M059J (cell line): ENCODE results near the gene WDR41. TPM values are rescaled to one million over a fixed set of nuclear protein-coding genes. Genes with fewer than 3 reads are reported as not detected.
A peak's percentile ranks its signal among the peaks of the same experiment; 100 is the strongest.

Source experiments
- DNase-seq: peaks from one replicate; pipeline ENCODE4 v3.0.0-alpha.2; 2012; ENCODE audit warnings: low read depth
- total RNA-seq: library from RNA; depleted of rRNA; stranded (reverse); fragments of >200 nt; shearing (Covaris generic); gene quantifications from 2 replicates; pipeline ENCODE4 v1.2.3, GENCODE V29; 2014

WDR41 gene
- total RNA-seq, 1 experiment from 2014 or later: 65.0 TPM

DNA sequence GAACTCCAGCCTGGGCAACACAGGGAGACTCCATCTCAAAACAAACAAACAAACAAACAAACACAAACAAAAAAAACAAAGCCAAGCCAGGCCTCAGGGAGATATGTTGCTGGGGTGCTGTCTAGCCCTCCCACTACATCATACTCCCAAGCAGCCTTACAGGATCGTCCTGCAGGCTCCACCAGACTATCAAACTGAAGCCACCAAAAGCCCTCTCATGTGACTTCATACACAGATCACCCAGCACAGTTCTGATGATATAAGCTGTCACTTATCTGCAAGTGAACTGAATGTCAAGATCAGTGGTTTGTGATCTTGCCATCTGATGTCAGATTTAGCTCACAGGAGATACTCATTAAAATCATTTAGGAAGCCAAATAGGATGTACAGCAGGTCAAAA, 43.3 kb downstream of the WDR41 start:
- no peak for DNase-seq

DNA sequence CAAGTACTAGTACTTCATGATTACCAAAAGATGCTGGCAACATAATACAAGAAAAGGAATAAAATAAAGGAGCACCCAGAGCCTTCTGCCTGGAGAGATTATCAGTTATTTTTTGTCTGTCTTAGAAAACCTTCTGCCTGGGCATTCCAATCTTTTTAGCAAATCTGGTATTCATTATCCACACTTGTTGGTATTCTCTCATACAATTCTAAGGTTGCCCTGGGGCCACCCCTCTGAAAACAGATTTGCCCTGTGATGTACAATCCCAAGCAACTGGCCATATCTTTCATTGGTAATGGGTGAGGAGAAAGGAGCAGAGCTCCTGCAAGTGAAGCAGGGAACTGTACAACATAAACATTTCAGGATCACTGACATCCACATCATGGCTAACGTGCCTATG, 47.8 kb downstream of the WDR41 start:
- no peak for DNase-seq

DNA sequence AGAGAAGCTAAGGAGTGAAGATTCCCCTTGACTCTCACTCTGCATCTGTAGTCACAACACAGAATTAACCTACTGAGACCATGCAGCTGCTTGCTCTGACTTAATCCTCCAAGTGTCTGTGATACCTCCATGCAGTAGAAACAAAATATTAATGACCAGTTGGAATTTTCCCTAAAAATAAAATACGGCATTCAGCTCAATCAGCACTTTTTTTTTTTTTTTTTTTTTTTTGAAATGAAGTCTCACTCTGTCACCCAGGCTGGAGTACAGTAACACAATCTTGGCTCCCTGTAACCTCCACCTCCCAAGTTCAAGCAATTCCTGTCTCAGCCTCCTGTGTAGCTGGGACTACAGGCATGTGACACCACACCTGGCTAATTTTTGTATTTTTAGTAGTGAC, 48.4 kb downstream of the WDR41 start:
- DNase-seq: no peak

DNA sequence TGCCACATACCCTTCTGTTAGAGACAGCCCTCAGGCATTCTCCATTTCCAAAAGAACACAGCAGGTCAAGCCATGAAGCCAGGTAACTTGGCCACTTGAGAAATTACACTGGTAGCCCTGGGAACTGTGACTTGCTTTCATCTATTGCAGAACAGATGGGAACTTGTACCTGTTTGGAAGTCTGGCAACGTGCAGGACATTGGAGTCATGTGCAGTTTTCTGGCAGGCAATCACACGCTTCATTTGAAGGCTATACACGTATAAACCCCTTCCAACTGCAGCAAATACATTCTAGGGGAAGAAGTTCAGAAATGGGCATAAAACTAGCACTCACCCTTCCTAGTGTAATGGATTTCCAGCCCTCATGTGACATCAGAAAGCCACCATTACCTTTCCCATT, 54.0 kb downstream of the WDR41 start:
- no peak for DNase-seq

DNA sequence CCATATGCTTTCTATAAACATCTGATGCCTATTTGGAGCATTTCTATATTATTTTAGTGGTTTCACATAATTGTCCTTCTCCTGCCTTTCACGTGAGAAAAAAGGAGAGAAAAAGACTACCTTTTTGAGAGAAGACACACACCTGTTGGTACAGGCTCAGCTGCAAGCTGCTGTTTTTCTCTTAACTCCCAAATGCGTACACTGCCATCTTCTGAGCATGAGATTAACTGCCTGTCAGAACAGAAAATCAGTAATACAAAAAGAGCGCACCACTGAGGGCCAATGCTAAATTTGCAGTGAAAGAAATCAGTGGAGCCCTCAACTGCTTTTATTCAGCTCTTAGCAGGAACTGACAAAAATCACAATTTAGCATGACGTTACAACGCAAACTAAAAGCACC, 54.9 kb downstream of the WDR41 start:
- DNase-seq: peak; percentile 31

DNA sequence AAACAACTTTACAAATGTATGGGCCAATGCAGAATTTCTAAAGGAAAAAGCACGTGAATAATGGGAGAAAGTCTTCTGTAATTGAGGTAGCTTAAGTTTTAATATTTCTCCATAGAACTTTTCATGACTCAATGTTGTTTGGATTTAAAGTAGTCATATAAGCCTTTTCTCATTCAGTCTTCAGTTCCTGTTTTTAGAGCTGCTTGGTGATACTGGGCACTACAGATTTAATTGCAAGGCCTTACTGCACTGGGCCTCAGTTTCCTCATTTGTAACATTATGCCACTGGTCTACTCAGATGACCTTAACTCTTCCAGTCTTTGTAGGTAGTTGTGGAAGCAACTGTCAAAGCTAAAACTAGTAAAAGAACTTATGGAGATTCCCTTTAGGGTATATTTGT, 60.4 kb downstream of the WDR41 start:
- DNase-seq: no peak

DNA sequence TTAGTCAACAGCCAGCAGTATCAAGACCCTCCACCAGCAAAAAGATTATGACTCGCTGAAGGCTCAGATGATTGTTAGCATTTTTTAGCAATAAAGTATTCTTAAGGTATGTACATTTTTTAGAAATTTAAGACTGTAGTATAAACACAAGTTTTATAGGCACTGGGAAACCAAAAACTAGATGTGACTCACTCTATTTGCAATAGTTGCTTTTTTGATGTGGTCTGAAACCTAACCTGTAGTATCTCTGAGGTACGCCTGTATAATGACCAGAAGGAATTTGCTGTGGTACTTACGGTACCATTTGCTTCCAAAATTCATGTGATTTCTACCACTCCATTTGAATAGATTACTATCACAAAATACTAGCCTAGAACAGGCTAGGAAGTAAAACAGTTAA, 60.8 kb downstream of the WDR41 start:
- DNase-seq: peak; percentile 91

DNA sequence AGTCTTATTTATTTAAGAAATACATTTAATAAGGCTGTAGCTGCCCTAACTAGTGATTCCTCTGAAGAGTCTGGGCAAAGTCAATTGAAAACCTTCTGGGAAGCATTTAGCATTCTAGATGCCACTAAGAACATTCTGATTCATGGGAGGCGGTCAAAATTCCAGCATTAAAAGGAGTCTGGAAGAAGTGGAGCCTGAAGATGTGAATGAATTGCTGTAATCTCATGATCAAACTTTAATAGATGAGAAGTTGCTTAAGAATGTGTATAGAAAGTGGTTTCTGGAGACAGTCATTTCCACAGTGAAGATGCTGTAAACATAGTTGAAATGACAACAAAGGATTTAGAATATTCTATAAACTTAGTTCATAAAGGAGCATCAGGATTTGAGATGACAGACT, 61.4 kb downstream of the WDR41 start:
- peak; percentile 91 for DNase-seq

DNA sequence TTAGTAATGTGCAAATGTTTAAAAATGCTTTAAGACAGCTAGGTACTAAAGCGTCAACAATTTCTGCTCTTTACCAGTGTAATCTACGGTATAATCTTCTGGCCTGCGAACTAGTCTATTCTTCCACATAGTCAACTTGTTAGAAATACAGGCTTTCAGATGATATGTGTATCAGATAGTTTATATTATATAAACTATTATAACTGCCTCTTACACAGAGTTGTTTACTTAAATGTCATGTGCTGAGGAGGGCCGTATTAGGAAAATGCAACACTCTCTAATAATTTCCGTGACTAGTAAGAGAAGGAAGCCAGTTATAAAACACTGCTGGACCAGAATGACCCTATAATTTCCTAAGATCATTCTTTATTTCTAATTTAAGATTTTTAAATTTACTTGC, 63.6 kb downstream of the WDR41 start:
- DNase-seq: no peak

DNA sequence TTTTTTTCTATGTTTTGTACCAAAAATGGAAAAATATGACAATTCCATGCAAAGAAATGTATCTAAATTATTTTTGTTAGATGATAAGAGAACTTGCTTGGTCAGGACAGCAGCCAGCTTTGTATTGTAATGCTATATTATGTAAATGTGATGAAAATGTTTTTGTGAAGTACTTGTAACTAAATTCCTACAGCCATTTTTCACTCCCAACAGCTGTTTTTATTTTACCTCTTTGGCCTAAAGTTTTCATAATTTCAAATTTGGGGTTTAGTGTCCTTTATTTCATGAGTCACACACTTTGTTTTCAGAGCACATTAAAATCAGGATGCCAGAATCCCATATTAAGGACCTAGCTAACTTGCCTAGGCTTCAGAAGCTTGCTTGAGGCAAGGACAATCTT, 64.1 kb downstream of the WDR41 start:
- DNase-seq: no peak

DNA sequence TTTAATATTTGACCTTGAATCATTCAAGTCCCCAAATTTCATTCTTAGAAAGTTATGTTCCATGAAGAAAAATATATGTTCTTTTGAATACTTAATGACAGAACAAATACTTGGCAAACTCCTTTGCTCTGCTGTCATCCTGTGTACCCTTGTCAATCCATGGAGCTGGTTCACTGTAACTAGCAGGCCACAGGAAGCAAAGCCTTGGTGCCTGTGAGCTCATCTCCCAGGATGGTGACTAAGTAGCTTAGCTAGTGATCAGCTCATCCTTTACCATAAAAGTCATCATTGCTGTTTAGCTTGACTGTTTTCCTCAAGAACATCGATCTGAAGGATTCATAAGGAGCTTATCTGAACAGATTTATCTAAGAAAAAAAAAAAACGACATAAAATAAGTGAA, 65.4 kb downstream of the WDR41 start:
- peak; percentile 76 for DNase-seq

DNA sequence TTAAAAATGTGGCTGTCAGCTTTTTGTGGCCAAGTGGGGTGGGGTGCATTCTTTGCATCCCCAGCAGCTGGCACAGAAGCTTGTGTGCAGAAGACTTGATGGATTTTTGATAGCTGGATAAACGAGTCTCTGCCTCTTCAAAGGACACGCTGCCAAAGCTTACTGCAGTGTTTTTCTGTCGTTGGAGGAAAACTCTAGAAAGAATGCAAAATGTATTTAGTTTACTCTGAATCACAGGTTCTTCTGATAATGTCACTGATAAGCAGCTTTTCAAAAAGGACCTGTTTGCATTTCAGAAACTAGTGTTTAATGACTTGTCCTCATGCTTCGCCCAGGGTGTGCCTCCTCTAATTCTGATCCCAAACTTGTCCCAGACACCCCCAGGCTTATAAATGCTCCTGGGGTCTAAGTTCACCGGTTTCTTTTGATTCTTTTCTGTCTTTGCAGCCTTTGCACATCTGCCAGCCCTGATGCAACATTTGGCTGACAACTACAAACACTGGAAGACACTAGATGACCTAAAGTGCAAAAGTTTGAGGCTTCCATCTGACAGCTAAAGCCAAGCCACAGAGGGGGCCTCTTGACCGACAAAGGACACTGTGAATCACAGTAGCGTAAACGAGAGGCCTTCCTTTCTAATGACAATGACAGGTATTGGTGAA, 66.0 kb downstream of the WDR41 start:
- peak; percentile 50 for DNase-seq

DNA sequence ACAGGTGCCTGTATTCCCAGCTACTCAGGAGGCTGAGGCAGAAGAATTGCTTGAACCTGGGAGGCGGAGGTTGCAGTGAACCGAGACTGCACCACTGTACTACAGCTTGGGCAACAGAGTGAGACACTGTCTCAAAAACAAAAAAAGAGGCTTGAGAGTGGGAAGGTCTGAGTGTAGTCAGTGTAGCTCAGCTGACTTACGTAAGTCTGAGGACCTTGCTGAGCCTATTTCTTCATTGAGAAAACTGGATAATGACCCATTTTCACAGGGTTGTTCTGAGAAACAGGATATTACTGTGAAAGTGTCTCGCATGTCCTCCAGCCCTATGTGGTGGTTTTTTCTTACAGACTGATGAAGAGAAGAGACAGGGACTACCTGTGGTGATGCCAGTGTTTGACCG, 66.7 kb downstream of the WDR41 start:
- peak; percentile 8 for DNase-seq

DNA sequence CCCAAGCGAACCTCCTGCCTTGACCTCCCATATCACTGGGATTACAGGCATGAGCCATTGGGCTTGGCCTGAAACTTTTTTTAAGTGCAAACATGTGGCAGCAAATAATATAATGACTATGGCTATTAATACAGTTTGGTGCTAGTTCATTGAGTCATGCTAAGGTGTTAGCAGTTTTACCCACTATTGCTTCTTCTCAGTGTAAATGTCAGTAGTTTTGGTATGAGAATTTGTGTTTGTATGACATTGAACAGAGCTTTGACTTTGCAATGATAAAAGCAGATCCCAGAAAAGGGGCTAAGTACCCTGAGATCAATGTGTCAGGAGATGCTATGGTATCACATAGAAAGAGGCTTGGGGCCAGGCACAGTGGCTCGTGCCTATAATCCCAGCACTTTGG, 67.2 kb downstream of the WDR41 start:
- no peak for DNase-seq

DNA sequence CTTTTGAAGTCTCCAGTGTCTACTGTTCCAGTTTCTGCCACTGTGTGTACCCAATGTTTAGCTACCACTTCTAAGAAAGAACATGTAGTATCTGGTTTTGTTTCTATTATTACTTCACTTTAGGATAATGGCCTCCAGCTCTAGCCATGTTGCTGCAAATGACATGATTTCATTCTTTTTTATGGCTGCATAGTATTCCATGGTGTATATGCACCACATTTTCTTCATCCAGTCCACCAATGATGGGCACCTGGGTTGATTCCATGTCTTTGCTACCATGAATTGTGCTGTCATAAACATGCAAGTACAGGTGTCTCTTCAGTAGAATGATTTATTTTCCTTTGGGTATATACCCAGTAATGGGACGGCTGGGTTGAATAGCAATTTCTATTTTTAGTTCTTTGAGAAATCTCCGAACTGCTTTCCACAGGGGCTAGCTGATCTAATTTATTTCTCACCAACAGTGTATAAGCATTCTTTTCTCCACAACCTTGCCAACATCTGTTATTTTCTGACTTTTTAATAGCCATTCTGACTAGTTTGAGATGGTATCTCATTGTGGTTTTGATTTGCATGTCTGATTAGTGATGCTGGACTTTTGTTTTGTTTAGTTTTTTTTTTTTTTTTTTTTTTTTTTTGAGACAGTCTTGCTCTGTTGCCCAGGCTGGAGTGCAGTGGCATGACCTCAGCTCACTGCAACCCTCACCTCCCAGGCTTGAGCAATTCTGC, 68.9 kb downstream of the WDR41 start:
- peak; percentile 91 for DNase-seq

DNA sequence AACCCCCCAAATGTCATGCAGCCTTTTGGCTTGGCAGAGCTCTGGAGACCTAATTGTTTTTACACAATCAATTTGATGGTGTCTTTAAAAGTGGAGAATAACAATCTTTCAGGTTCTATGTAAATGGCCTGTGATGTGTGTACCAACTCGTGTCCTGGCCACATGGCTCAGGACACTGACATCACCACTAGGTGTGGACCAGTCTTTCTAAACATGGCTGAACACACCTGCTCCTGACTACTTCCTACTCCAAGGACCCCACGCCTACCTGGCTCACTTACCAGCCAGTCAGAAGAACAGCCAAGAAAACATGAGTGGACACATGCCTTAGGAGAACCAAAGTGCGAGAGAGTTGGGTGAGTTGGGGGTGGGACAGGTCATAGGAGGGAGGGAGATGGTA, 71.2 kb downstream of the WDR41 start:
- DNase-seq: no peak

DNA sequence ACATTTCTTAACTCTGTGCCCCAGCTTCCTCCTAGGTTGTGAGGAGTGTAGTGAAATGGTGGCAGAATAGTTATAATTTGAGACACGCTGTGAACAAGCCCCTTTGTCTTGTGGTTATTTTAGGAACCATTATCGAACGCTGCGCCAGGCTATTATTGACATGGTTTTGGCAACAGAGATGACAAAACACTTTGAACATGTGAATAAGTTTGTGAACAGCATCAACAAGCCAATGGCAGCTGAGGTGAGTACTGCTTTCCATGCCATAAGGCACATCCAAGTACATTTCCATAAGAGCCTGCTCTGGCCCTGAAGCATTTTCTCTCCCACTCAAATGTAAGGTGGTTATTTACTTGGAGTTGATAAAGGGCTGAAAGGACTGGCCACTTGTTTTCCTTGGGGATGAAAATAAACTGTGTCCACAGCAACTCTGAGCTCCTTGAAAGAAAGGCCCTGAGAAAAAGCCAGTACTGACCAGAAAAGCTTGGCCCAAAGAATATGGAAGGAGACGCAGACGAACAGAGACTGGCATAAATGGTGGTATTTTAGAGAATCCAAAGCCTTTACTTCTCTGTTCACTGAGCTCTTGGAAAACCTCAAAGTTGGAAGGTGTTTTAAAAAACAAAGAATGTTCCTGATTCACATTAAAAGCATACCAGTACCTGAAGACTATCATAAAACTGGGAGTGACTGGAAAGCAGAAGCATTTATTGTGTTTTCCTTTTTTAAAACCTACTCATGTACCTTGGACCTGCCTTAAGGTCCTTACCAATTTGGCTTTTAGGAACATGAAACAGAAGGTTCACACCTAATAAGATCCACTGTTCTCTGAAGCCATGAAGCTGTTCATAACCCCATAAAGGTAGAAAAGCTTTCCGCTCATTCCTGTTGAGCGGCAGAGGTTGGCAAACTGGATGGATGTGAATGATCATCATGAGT, 72.2 kb downstream of the WDR41 start:
- DNase-seq: no peak

DNA sequence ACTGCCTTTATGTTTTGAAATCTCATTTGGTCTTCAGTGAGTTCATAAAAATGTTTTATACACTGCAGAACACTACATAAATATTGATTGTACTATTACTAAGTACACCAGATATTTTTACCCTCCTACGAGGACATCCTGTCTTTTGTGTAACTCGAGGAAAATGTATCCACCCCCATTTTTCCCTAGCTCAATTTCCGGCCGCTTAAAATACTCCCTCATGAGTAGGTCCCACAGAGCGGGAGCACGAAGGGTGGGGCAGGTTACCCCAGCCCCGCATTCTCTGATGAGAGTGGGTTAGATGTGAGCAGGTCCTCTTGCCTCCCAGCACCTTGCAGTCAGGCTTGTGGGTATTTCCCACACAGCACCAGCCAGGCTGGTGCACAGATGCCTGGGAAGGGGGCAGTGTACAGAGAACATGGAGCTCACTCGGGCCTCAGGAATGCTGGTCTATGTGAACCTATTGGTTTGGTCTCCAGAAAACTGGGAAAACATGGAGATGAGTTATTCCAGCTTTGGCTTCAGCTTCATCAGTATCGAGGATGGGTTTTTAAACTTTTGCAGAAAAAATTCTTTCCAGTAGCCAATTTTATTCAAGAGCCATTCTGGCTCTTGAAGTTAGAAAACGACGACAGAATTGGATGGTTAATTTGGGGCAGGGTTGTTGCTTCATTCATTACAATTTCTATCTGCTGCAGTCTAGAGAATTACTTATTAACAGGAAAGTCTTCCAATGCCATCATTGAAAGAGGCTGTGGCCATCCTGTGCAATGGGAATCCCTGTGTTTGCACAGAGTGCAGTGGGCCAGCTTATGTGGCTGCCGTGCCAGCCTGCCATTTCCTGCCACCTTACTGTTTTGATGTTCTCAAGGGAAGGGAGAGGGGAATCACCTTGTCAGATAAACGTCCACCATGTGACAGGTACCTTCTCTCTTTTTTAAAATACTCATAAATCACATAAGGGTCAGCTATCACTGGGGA, 73.2 kb downstream of the WDR41 start:
- DNase-seq: peak; percentile 19

DNA sequence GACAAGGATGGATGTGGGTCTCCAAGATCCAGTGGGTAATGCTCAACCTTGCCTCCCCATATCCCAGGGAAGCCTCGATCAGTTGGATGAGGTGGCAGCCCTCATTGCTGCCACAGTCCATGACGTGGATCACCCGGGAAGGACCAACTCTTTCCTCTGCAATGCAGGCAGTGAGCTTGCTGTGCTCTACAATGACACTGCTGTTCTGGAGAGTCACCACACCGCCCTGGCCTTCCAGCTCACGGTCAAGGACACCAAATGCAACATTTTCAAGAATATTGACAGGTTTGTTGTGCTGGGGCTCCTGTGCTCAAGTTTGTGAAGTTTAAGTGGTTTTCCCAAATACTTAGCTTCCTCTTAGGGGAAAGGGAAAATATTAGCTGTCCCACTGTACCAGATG, 74.0 kb downstream of the WDR41 start:
- DNase-seq: no peak

DNA sequence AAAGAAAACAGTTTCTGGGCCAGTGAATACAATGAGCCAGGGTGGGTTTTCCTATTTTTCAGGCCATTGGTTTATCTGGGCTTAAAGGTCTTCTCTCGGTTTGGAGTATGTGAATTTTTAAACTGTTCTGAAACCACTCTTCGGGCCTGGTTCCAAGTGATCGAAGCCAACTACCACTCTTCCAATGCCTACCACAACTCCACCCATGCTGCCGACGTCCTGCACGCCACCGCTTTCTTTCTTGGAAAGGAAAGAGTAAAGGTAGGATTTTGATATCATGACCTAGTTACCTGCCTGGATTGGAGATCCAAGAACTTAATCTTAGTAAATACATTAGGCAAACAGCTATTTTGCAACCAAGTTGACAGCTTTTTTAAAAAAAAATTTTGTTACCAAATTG, 79.1 kb downstream of the WDR41 start:
- DNase-seq: no peak

DNA sequence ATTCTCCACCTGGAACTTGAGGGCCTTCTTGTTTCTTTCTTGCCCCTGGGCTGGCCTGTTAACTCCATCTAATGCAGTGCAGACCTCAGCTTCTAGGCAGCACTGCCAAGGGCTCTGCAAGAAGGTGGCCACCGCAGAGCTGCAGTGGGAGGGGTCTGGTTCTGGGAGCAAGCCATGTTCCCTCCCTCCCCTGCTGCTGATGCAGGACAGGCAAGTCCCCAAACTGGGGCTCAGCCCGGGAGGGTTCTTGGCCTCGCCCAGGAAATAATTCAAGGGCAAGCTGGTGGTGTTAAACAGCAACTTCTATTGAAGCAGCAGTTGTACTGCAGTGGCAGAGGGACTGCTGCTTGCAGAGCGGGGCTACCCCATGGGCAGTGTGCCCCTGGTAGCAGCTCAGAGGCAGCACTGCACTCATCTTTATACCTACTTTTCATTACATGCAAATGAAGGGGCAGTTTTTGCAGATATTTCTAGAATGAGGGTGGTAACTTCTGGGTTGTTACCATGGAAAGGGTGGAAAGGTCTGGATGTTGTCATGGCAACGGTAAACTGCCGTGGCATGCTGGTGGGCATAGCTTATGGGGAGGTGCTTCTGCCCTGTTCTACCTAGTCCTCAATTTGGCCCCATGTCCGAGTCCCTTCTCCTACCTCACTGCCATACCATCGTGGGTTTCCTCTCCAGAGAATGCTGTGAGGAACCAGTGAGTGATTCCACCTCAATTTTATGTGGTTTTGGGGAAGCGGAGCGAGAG, 82.1 kb downstream of the WDR41 start:
- DNase-seq: no peak
